Thyroid gland (tissue), 4 donors: ENCODE results near the gene COPB1.

ENCODE experiments used
- CTCF ChIP-seq, 6 experiments: fragments of 200-600 bp in 3 of 6; fragments of 450-650 bp in 3 of 6; sonication (generic) in 3 of 6; IDR thresholded peaks; one replicate each; pipeline ENCODE4 v1.5.1; 2016 to 2019; ENCODE audit warnings: antibody characterized with exemption in 6 of 6, mild to moderate bottlenecking in 2 of 6, inconsistent platforms in 1 of 6, moderate library complexity in 1 of 6
- POLR2A ChIP-seq, 2 donors: fragments of 450-650 bp; IDR thresholded peaks; one replicate each; pipeline ENCODE4 v1.6.1; 2017; ENCODE audit warnings: antibody characterized with exemption in 2 of 2, mild to moderate bottlenecking in 2 of 2, moderate library complexity in 1 of 2

GRCh38 chr11:14543260-14543659 lies 43.6 kb upstream of the COPB1 start:
- no peak for TF ChIP-seq CTCF (IDR thresholded peaks at IDR 0.05)
- no peak for TF ChIP-seq POLR2A (IDR thresholded peaks at IDR 0.05)
